CD4-positive, alpha-beta T cell treated with Interferon gamma for 1 hour (primary cell): ENCODE results near the gene SNAP23.
A peak's percentile ranks its signal among the peaks of the same experiment; 100 is the strongest.

Experiments
- DNase-seq: peaks from one replicate; pipeline ENCODE4 v3.0.0-alpha.2; 2020

The SNAP23 gene

GRCh38 chr15:42575188-42576039, 80.0 kb downstream of the SNAP23 start, which contains the start of gene STARD9:
STARD9 (plus strand) TSS chr15:42575606; CDS start chr15:42575716, 110 bp downstream.
- peak; percentile 94 for DNase-seq

- no peak for DNase-seq
Observed at GRCh38 chr15:42576040-42576594, 80.7 kb downstream of the SNAP23 start.

- no peak for DNase-seq
Observed at GRCh38 chr15:42576776-42577175, 81.3 kb downstream of the SNAP23 start.

- no peak for DNase-seq
Observed at GRCh38 chr15:42577514-42578031, 82.1 kb downstream of the SNAP23 start.

- no peak for DNase-seq
Observed at GRCh38 chr15:42578984-42579537, 83.6 kb downstream of the SNAP23 start.

- peak; percentile 75 for DNase-seq
Observed at GRCh38 chr15:42581272-42581730, 85.9 kb downstream of the SNAP23 start.
